Measurements from ENCODE around the gene NAXE. TPM values are rescaled to one million over a fixed set of nuclear protein-coding genes. Genes with fewer than 3 reads are reported as not detected.

Gene NAXE
- total RNA-seq, 1 experiment from 2014 or later = 74.9 TPM

Other genes starting within 250 kb of the NAXE start
- gene RHBG, start 222.6 kb upstream of the NAXE start, total RNA-seq (2014; rRNA removed) = not detected in 2 replicates
- 21.9 and 23.2 TPM in 2 replicates for gene MEF2D, start 91.0 kb upstream of the NAXE start, total RNA-seq (2014; rRNA removed)
- gene IQGAP3, start 19.2 kb upstream of the NAXE start, total RNA-seq (2014; rRNA removed) = 45.6 and 48.0 TPM in 2 replicates
- gene TTC24, start 12.1 kb upstream of the NAXE start, total RNA-seq (2014; rRNA removed) = not detected in 2 replicates
- gene GPATCH4, start 9.7 kb downstream of the NAXE start, total RNA-seq (2014; rRNA removed) = 24.1 and 26.0 TPM in 2 replicates
- gene HAPLN2, start 27.6 kb downstream of the NAXE start, total RNA-seq (2014; rRNA removed) = not detected in 2 replicates
- not detected in 2 replicates for gene BCAN, start 50.3 kb downstream of the NAXE start, total RNA-seq (2014; rRNA removed)
- 470 and 483 TPM in 2 replicates for gene NES, start 85.6 kb downstream of the NAXE start, total RNA-seq (2014; rRNA removed)
- gene CRABP2, start 113.8 kb downstream of the NAXE start, total RNA-seq (2014; rRNA removed) = 1.5 and 2.2 TPM in 2 replicates
- 10.0 and 11.2 TPM in 2 replicates for gene METTL25B, start 136.7 kb downstream of the NAXE start, total RNA-seq (2014; rRNA removed)
- gene ISG20L2, start 137.0 kb downstream of the NAXE start, total RNA-seq (2014; rRNA removed) = 14.2 and 25.6 TPM in 2 replicates
- 80.4 and 86.1 TPM in 2 replicates for gene MRPL24, start 149.3 kb downstream of the NAXE start, total RNA-seq (2014; rRNA removed)
- gene HDGF, start 159.9 kb downstream of the NAXE start, total RNA-seq (2014; rRNA removed) = 327 and 339 TPM in 2 replicates
- gene PRCC, start 175.8 kb downstream of the NAXE start, total RNA-seq (2014; rRNA removed) = 36.8 and 44.4 TPM in 2 replicates
- not detected in 2 replicates for gene SH2D2A, start 225.1 kb downstream of the NAXE start, total RNA-seq (2014; rRNA removed)

Measured in LHCN-M2 (cell line).